Measurements from ENCODE around the gene SPATA9.

Gene SPATA9

GRCh38 chr5:95727764-95728191 lies 45.0 kb upstream of the SPATA9 start:
- TF ChIP-seq EZH2 (IDR thresholded peaks at IDR 0.05) (no peak), POLR2AphosphoS5 (IDR thresholded peaks at IDR 0.05; ENCODE audit: borderline replicate concordance, low read depth, low read length) (no peak), FOXP2 (optimal IDR thresholded peaks at IDR 0.05; ENCODE audit: control extremely low read depth, extremely low read length, insufficient read depth) (no peak)
- H3K4me3 ChIP-seq = no peak overlapping the region
- H3K36me3 ChIP-seq (ENCODE audit: insufficient read depth, low read length) = peaks cover under 1% of the 10 kb centered on the region; the same call in 1 of the 2 replicates
- peak overlapping the region; percentile 99 for H3K27ac ChIP-seq
- no peak for DNase-seq (ENCODE audit: low read depth, low spot score)
- no peaks in the 10 kb centered on the region for H3K9me3 ChIP-seq (ENCODE audit: low read depth, low read length)
- H3K9ac ChIP-seq (ENCODE audit: insufficient read length) = peak overlapping the region; percentile 82

- H3K4me3 ChIP-seq = peak overlapping the region; percentile 72
These were observed 44.3 kb upstream of the SPATA9 start for GRCh38 chr5:95726811-95727763.

DNA sequence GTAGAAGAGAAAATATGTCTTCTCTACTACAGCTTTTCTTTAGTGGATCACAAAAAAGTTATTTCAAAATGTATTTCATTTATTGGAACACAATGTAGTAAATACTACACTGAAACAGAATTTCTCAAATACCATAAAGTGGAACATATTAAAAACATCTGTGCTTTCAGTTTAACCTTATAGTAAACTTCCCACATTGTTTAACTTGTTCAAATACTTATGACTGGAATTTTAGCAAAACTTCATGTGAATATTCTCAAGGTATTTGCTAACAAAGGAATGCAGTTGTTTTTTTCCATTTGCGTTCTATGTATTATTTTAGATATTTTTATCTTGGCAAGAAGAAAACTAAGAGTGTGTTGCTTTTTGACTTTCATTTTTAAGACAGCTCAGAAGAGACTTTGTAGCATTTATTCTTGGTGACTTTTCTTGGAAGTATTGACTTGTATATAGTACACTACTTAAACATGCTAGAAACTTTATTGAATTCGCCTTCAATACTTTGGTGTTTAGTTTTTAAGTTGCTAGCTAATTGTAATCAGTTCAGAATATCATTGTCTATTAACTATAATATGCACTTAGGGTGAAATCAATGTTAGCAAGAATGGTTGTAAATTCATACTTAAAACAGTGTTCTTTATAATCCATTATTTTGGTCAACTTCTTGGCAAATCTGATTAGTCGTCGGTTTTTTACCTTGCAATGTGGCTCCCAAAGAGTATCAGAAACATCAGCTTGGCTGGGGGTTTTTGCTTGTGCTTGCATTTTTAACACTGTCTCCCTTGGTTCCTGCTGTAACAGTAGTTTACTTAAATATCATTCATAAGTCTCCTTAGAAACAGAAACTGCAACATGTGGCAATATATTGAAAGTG lies 43.4 kb upstream of the SPATA9 start:
- H3K4me3 ChIP-seq = peak overlapping the region; percentile 72
- H3K27ac ChIP-seq = peak overlapping the region; percentile 99
- peak; percentile 72 for DNase-seq (ENCODE audit: low read depth, low spot score)
- peak overlapping the region; percentile 82 for H3K9ac ChIP-seq (ENCODE audit: insufficient read length)
- H3K9me3 ChIP-seq (ENCODE audit: low read depth, low read length) = no peaks in the 10 kb centered on the region
- TF ChIP-seq FOXP2 (optimal IDR thresholded peaks at IDR 0.05; ENCODE audit: control extremely low read depth, extremely low read length, insufficient read depth) = no peak
- TF ChIP-seq EZH2 (IDR thresholded peaks at IDR 0.05) = no peak
- peak; percentile 30; the same call in 1 of the 2 replicates for TF ChIP-seq POLR2AphosphoS5 (IDR thresholded peaks at IDR 0.05; ENCODE audit: borderline replicate concordance, low read depth, low read length)
- H3K36me3 ChIP-seq (ENCODE audit: insufficient read depth, low read length) = no peaks in the 10 kb centered on the region

More at GRCh38 chr5:95726811-95727763, 44.3 kb upstream of the SPATA9 start:
- Histone ChIP-seq H3K36me3 (ENCODE audit: insufficient read depth, low read length) (no peaks in the 10 kb centered on the region), H3K9me3 (ENCODE audit: low read depth, low read length) (no peaks in the 10 kb centered on the region), H3K27ac (peak overlapping the region; percentile 99), H3K9ac (ENCODE audit: insufficient read length) (peak overlapping the region; percentile 82)
- DNase-seq (ENCODE audit: low read depth, low spot score) = no peak
- TF ChIP-seq FOXP2 (optimal IDR thresholded peaks at IDR 0.05; ENCODE audit: control extremely low read depth, extremely low read length, insufficient read depth) = no peak
- TF ChIP-seq POLR2AphosphoS5 (IDR thresholded peaks at IDR 0.05; ENCODE audit: borderline replicate concordance, low read depth, low read length) = no peak
- TF ChIP-seq EZH2 (IDR thresholded peaks at IDR 0.05) = no peak

- Histone ChIP-seq H3K9me3 (ENCODE audit: low read depth, low read length) (no peaks in the 10 kb centered on the region), H3K27ac (peak overlapping the region; percentile 99), H3K4me3 (peak overlapping the region; percentile 72), H3K9ac (ENCODE audit: insufficient read length) (peak overlapping the region; percentile 82), H3K36me3 (ENCODE audit: insufficient read depth, low read length) (no peaks in the 10 kb centered on the region)
- DNase-seq (ENCODE audit: low read depth, low spot score) = no peak
- TF ChIP-seq POLR2AphosphoS5 (IDR thresholded peaks at IDR 0.05; ENCODE audit: borderline replicate concordance, low read depth, low read length) (peak; percentile 49; the same call in 1 of the 2 replicates), FOXP2 (optimal IDR thresholded peaks at IDR 0.05; ENCODE audit: control extremely low read depth, extremely low read length, insufficient read depth) (no peak)
These were observed 42.5 kb upstream of the SPATA9 start for GRCh38 chr5:95725071-95725820.

- Histone ChIP-seq H3K4me3 (peak overlapping the region; percentile 48), H3K27ac (peak overlapping the region; percentile 99), H3K9ac (ENCODE audit: insufficient read length) (peak overlapping the region; percentile 49), H3K9me3 (ENCODE audit: low read depth, low read length) (no peaks in the 10 kb centered on the region), H3K36me3 (ENCODE audit: insufficient read depth, low read length) (no peaks in the 10 kb centered on the region)
- DNase-seq (ENCODE audit: low read depth, low spot score) = no peak
- TF ChIP-seq EZH2 (IDR thresholded peaks at IDR 0.05) (no peak), FOXP2 (optimal IDR thresholded peaks at IDR 0.05; ENCODE audit: control extremely low read depth, extremely low read length, insufficient read depth) (peak; percentile 15)
These were observed 41.0 kb upstream of the SPATA9 start for GRCh38 chr5:95723632-95724369.

GRCh38 chr5:95721582-95722295 lies 38.9 kb upstream of the SPATA9 start:
- no peak for TF ChIP-seq FOXP2 (optimal IDR thresholded peaks at IDR 0.05; ENCODE audit: control extremely low read depth, extremely low read length, insufficient read depth)
- no peaks in the 10 kb centered on the region for H3K9me3 ChIP-seq (ENCODE audit: low read depth, low read length)
- no peak for DNase-seq (ENCODE audit: low read depth, low spot score)
- peak overlapping the region; percentile 68 for H3K27ac ChIP-seq
- peak overlapping the region; percentile 38 for H3K9ac ChIP-seq (ENCODE audit: insufficient read length)
- peak overlapping the region; percentile 1; the same call in 1 of the 2 replicates for H3K4me3 ChIP-seq
- no peaks in the 10 kb centered on the region for H3K36me3 ChIP-seq (ENCODE audit: insufficient read depth, low read length)

Data from SK-N-MC (cell line).